Stimulated activated CD8-positive, alpha-beta memory T cell treated with anti-CD3 and anti-CD28 coated beads, Interleukin-12 subunit alpha, Interleukin-12 subunit beta, amount 100 ng/mL, for 24 hours (primary cell): ENCODE data around the gene TUBB2B.
"Not testable (repeated sequence)": the region's sequence is repeated elsewhere in the genome, so short reads cannot be mapped to it uniquely, and the experiment has no call there.

Experiments used
- DNase-seq: peaks from one replicate; pipeline ENCODE4 v3.0.0-alpha.2; 2020; ENCODE audit errors: extremely low read depth

The TUBB2B gene

DNA sequence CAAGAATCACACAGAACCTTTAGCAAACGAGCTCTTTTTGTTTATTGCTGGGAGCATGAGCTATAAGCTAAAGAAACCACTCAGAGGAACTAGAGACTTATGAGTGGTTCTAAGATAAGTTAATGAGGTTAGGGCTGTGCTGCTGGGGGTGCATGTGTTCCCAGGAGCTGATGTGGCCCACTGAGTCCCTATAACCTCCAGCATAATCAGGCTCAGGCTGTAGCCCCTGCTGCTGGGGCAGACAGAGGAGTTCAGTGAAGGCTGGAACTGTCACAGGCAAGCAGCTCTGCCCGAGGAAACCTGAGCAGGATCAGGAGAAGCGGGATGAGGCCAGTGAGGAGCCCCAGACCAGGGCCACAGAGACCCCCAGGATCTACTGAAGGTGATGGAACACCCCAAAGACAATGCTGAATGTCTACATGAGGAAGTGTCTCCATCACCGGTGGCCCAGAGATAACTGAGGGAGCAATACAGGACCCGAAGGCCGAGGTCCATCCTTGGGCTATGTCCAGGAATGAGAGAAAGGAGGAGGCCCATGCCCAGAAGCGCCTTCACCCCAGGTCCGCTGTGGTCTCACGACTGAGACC is 17.3 kb downstream of the TUBB2B start:
- no peak for DNase-seq

DNA sequence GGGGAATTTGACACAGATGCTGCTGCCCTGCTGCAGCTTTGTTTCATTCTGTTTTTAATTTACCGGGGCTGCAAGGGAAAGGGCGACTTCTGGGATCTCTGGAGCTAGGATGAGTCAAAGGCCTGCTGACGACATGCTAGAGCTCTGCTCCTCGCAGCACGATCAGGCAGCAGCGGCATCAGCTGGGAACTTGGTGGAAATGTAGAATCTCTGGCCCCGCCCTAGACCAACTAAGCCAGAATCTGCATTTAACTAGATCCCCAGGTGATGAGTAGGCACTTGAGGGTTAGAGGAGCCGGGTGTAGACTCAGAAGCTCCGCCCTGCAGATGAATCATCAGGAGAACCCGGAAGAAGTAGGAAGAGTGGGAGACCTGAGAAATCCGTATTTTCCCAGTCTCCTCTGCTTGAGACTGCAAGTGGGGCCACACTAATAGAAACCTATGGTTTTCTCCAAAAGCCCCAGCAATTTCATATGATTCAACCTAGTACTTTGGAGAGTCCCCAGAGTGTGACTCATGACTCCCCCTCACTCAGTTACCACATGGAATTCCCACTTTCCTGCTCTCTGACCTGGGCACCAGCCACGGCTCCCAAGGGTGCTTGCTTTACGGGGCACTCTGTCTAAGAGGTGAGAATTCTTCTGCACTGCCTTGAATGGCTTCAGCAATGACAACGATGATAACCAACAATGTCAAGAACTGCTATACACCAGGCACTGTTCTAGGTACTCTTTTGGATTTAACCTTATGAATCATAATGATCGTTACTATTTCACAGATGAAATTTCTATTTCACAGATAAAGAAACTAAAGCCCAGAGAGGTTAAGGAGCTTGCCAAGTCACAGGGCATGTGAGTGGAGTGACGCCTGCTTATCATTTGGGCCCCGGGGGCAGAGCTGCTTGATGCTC is 18.1 kb downstream of the TUBB2B start:
- DNase-seq: peak; percentile 38

DNA sequence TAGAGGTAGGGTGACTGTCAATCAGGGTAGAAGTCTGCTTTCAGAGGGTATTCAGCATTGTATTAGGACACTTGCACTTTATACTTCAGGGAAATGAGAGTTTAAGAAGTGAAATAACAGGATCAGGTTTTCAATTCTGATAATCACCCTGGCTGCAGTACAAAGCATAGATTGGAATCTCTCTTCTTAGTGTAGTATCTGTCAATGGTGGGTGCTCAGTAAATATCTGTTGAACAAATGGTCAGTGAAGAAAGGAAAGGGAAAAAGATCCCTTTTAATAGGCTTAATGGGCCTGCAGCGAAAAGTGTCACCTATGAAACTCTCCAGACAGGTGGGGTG is 18.7 kb downstream of the TUBB2B start:
- DNase-seq: no peak

DNA sequence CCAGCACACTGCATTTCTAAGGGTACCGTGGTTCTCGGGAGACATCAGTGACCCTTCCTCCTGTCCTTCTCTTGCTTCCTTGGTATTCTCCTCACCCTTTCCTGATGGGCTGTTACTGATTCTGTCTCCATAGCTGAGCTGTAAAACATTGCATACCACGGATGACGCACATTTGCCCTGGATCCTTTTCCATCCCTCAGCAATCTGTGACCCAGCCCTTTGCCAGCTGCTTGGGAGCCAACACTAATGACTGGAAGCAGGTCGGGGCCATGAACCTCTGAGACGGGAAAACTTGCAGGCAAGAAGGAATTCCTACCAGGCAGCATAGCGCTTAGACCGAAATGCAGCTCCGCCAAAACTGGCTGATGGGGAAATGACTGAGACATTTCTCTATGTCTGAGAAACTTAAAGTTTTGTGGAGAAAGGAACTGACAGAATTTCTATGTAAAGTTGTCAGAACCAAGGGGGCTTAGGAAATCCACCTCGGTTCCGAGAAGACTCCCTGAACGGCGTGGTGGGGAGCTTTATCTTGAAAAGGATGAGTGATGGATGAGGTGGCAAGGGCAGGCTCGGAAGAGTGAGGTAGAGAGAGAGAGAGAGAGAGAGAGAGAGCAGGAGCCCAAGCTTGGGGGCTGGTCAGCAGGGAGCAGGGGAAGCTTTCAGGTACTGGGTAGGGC is 19.2 kb downstream of the TUBB2B start:
- DNase-seq: no peak

DNA sequence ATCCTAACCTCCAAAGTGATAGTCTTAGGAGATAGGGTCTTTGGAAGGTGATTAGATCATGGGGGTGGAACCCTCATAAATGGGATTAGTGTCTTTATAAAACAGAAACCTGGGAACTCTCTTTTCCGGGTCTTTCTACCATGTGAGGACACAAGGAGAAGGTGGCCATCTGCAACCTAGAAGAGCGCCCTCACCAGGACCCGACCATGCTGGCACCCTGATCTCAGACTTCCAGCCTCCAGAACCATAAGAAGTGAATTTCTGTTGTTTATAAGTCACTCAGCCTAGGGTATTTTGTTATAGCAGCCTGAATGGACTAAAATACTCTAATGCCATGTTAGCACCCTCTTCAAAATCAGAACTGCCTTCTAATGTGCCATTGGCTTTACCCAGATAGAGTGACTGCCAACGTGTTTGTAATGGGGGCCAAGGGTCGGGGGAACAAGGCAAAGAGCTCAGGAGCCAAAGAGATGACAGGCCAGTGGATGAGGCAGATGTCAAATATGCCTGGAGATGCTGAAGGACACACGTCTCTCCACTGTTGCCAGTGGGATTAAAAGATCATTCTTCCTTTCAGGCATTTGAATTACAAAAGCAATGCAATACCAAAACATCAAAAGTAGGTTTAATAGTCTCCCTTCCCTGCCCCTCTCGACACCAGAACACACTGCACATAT is 21.0 kb downstream of the TUBB2B start:
- no peak for DNase-seq

DNA sequence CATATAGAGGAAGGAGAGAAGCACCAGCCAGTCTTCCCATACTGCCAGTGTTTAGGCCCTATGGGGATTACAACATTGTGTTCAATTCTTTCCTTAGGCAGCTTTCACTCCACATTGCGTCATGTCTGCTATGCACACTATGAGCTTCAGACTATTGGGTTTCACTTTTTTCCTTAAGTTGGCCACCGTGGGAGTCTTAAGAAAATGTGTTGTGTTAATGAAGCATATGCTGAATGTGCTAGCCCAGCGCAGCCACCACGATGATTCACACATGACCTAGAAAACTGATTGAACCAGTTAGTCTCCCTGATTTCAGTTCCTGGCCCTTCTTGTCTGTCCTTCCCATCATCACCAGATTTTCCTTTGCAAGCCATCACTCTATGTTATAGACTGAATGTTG is 21.5 kb downstream of the TUBB2B start:
- no peak for DNase-seq

DNA sequence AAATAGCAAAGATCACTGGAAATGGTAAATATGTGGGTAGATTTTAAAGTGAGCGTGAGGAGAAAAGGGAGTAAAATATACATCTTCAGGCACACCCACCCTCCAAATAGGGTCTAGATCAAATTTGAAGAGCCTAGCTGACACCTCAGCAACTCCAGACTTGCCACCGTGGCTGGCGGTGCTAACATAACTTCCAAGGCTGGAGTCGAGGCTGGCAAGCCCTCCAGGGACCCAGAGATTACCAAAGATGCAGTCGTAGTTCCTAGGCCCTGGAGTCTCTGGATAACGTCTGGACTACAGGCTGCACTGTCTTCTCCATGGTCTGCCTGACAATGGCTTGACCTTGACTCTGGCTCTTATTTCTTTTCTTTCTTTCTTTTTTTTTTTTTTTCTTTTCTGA is 22.5 kb downstream of the TUBB2B start:
- DNase-seq: no peak

DNA sequence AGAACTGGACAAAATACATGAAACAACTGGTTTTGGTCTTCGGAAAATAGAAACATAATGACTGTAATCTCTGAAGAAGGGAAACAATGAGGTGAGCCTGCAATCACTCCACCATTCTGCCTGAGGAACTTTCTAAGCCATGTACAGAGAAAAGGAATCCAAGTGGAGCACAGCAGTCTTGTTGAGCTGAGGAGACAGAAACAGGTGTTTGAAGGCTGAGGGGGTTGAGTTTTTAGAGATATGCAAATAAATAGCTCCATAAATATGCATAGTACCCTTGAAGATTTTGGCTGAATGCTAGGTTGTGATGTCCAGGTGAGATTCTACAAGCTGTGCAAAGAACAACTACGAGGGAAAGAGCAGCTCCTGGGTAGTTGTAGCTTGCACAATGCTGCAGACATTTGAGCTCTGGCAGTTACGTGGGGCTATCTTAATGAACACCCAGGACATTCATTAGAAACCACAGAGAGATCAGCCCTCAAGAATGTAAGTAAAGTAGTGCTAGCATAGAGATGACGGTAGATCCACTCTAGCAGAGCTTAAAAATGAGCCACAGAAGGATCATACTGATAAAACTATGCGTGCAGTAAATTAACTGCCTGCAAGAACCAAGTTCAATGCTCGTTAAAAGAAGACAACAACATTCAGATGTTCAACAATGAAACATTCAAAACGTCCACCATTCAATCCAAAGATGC is 24.3 kb downstream of the TUBB2B start:
- DNase-seq: no peak

DNA sequence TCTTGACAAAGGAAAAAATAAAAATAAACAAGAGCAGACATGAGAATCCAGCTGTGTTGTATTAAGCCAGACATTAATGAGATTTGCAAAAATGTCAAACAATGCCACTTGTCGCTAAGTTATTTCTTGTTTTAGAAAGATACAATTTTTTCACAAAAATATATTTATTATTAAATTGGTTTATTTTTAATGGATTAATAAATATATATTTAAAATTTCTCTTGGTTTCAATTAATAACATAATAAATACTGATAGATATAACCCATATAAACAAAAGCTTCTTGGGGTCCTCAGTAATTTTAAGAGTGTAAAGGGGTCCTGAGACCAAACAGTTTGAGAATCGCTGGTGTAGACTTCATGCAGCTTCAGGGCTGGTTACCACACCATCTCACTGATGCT is 26.1 kb downstream of the TUBB2B start:
- no peak for DNase-seq

DNA sequence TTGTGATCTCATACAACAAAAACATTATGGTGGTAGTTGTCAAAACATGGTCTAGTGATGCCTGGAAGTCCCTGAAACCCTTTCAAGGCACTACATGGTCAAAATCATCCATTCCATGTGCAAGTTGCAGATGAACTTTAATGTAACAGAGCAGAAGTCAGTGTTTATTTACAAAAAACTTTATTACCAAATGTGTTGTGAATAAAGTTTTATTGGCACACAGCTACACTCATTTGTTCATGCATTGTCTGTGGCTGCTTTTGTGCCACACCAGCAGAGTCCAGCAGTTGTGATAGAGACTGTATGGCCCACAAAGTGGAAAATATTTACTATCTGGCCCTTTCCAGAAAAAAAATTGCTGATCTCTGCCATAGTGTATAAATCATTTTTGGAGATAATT is 26.8 kb downstream of the TUBB2B start:
- no peak for DNase-seq

DNA sequence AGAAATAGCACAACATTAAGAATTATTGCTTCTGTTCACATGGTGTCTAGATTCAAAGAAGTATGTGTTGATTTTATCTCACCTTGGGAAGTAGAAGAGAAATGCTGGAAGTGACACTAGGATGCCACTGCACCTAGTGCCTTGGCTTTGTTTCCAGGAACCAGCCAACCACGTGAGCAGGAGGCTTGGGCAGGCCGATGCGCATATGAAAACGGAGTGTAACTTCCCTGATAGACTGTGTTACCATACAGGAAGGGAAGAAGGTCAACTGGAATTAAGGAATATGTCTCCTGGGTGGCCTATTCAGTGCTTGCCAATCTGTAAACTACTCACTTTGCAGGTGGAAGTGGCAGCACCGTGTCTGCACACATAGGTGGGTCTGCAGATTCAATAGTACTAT is 28.1 kb downstream of the TUBB2B start:
- DNase-seq: no peak

DNA sequence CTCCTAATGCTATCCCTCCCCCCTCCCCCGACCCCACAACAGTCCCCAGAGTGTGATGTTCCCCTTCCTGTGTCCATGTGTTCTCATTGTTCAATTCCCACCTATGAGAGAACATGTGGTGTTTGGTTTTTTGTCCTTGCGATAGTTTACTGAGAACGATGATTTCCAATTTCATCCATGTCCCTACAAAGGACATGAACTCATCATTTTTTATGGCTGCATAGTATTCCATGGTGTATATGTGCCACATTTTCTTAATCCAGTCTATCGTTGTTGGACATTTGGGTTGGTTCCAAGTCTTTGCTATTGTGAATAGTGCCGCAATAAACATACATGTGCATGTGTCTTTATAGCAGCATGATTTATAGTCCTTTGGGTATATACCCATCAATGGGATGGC is 29.7 kb downstream of the TUBB2B start:
- DNase-seq: not testable (repeated sequence)

DNA sequence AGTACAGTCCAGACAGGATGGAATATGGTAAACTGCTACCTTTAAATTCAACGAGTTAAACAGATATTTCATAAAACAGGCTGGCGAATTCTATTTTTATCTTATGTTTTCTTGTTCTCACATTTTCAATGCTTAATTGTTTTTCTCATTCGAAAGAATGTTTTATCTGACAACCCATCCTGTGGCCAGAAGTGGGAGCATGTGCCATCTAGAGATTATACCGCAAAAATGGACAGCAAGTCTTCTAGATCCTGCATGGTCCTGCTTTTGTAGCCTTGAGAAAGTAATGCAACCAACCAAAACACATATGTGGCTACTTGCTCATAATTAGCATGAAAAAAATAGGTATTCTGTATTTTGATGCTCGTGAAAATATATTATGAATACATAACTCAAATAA is 30.7 kb downstream of the TUBB2B start:
- no peak for DNase-seq

DNA sequence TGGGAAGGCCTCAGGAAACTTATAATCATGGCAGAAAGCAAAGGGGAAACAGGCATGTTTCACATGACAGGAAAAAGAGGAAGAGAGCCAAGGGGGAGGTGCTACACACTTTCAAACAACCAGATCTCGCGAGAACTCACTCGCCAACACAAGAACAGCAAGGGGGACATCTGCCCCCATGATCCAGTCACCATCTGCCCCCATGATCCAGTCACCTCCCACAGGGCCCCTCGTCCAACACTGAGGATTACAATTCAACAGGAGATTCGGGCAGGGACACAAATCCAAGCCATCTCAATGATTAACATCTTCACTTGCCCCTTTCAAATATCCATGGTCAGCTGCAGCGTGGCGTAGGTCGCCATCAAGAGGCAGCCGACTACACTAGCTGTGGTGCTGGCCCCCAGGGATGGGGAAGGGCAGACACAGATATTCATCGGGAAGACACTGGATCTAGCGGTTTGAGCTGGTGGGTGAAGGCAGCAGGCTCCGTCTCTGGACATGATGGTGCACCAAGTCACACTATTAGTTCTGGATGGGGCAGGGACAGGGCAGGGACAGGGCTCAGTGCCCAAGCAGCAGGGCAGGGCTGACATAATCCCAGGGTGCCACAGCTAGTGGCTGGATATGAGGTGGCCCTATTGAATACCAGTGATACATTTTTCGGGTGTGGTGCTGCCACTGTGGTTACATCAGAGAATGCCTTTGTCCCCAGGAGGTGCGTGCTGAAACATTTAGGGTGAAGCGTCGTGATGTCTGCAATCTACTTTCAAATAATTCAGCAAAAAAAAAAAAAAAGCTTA is 31.6 kb downstream of the TUBB2B start:
- no peak for DNase-seq

DNA sequence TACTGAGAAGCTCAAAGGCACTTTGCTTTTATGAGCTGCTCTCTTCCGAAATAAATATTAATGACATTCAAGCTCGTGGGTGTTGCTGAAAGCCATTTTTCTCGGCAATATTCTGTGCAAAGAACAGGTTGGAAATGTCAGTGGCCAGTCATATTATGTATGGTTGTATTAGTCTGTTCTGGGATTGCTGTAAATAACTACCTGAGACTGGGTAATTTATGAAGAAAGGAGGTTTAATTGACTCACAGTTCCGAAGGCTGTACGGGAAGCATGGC is 32.1 kb downstream of the TUBB2B start:
- DNase-seq: no peak

DNA sequence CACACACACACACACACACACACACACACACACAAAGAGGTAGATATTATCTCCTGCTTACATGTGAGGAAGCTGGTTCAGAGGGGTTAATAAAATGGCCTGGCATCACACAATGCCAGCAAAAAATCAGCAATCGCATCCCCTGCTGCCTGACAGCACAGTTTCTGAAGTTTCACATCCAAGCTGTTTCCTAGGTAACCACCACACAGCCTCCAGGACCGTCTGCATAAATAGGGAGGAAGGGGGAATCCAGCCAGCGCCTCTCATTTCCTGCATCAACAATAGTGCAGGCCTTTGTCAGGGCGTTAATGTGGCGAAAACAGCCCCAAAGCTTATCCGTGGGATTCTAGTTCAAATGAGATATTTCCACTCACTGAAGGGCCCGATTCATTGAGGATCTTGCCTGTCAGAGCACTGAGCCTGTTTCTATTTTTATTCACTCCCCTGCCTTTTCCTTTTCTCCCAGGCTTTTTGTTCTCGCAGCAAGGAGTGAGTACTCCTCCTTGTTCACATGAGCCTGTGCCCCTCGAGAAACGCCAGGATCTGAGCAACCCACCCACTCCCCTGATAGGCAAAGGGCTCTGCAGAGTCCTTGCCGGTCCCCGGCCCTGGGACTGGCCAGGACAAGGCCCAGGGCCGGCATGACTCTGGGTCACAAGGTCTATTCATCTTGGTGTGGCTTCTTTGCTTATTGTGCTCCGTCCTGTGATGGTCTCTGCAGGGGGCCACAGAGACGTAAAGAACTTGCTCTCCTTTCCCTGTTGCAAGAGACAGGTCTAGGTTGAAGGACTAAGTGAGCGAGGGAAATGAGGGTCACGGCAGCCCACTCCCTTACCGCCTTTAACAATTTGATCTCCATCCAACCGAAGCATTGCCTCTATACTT is 32.7 kb downstream of the TUBB2B start:
- no peak for DNase-seq

DNA sequence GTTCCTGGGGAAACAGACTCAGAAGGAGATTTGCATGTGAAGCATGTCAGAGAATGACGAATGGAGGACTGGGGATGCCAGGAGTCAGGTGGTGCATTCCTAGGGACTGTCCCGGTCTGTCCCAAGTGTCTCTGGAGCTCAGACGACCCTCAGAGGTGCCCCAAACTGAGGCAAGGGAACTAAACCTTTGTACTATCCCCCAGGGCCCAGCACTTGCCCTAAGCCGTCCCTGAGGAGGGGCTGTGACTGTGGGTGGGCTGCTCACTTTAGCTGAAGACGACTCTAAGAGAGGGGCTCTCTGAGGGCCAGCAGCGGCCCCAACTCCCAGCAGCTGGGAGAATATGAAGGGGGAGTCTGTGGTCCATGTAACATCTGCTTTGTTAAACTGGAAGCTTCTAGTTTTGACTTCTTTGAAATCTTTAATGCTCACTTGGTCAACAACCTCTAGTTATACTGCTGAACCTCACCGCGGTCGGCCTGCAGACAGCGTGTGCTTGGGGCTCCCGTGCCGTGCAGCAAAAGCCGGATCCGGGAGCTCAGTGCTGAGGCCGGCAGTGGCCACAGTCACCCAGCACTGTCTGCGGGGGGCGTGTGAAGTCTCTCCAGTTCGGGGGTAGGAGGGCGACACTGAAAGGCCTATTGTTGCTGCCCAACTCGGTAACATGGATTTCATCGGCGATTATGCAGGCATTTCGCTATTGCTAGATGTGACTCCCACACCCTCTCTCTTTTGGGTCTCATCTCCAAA is 34.2 kb downstream of the TUBB2B start:
- no peak for DNase-seq

DNA sequence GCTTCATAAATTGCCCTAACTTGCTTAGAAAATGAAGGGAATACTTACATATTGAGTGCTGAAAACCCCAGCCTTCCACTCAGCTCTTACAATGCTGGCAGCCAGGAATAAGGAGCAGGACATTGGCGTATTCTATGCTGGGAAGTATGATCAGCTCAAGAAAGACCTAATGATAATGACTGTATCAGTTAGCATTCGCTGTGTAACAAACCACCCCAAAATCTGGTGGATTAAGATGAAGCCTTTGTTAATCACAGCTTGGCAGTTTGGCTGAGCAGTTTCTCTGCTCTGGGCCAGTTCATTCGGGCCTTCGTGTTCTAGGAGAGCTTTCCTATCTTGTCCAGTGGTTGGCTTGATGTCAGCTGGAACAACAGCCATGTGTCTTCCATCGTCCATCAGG is 36.7 kb downstream of the TUBB2B start:
- no peak for DNase-seq

DNA sequence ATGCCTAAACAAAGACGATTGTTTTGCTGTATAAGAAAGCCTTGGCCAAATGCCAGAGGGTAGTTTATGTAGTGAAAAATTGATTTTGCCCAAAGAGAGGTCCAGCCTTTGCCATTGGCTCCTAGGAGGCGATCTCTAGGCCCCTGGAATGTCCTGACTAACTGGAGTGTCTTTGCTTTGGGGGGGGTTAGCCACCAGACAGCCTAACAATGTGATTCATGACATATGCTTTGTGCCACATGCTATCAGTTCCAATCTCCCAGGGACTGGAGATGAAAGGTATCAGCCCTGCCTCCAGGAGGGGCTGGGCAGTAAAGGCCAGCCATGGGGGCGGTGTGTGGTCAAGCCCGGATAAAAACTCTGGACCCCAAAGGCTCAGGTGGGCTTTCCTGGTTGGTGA is 37.4 kb downstream of the TUBB2B start:
- DNase-seq: no peak

DNA sequence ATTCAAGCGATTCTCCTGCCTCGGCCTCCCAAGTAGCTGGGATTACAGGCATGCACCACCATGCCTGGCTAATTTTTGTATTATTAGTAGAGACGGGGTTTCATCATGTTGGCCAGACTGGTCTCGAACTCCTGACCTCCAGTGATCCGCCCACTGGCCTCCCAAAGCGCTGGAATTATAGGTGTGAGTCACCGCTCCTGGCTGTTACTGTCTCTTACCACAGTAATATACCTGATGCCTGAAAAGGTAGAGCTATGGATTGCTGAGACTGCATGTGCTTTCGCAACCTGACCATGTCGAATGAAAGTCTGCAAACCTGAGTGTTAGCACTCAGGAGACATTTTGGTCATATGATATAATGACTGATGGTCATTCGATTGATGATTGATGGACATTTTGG is 38.3 kb downstream of the TUBB2B start:
- not testable (repeated sequence) for DNase-seq
